GM12892 (cell line): ENCODE data around the gene TYMS. TPM values are rescaled to one million over a fixed set of nuclear protein-coding genes. Genes with fewer than 3 reads are reported as not detected.

Source experiments
- DNase-seq: peaks from one replicate; pipeline ENCODE4 v3.0.0; 2011; ENCODE audit not compliant: insufficient read length
- FAIRE-seq: peaks from 2 replicates; lab custom pipeline; 2011; peaks lifted over from hg19 to GRCh38; lab: Jason Lieb, UNC
- POLR2A ChIP-seq: IDR thresholded peaks from 2 replicates; pipeline ENCODE4 v1.6.1; 2011; ENCODE audit warnings: low read depth, low read length, control low read depth
- POLR2AphosphoS5 ChIP-seq: IDR thresholded peaks from 2 replicates; pipeline ENCODE4 v1.6.1; 2011; ENCODE audit warnings: low read depth, low read length, control low read depth
- TAF1 ChIP-seq: IDR thresholded peaks from 2 replicates; pipeline ENCODE4 v1.6.1; 2011; ENCODE audit warnings: low read depth, mild to moderate bottlenecking, control low read depth, low read length, borderline replicate concordance
- polyA plus RNA-seq: library from polyadenylated mRNA; unstranded; fragments of >200 nt; gene quantifications from one replicate; pipeline ENCODE4 v1.2.1, GENCODE V29; 2012; ENCODE audit warnings: missing spikeins, inconsistent platforms; ENCODE audit not compliant: missing spikeins

Gene TYMS
- polyA plus RNA-seq, result 274 TPM

- DNase-seq (peak; percentile 60), FAIRE-seq (peak; percentile 57)
- no peak for TF ChIP-seq POLR2AphosphoS5
- peak; percentile 45; the same call in 1 of the 2 replicates for TF ChIP-seq TAF1
- 0 out of 2 replicates have a peak, but pooled peaks have one; percentile 60 for TF ChIP-seq POLR2A
Measured at GRCh38 chr18:657311-658000, at the start of gene TYMS. TYMS (plus strand) TSS chr18:657653; CDS start chr18:657743, 90 bp downstream.

- TF ChIP-seq POLR2AphosphoS5 (no peak), POLR2A (no peak), TAF1 (no peak)
- DNase-seq (no peak), FAIRE-seq (no peak)
Measured at GRCh38 chr18:607930-608329, 49.5 kb upstream of the TYMS start.

GRCh38 chr18:610214-610928 lies 47.1 kb upstream of the TYMS start:
- FAIRE-seq (no peak), DNase-seq (no peak)
- TF ChIP-seq TAF1 (no peak), POLR2A (no peak), POLR2AphosphoS5 (no peak)

GRCh38 chr18:612156-612555 lies 45.3 kb upstream of the TYMS start:
- no peak for FAIRE-seq
- no peak for TF ChIP-seq POLR2A
- TF ChIP-seq TAF1, result no peak

GRCh38 chr18:614193-614592 lies 43.3 kb upstream of the TYMS start:
- FAIRE-seq (no peak), DNase-seq (no peak)
- TF ChIP-seq POLR2A (no peak), POLR2AphosphoS5 (no peak), TAF1 (no peak)

More at GRCh38 chr18:612156-612555, 45.3 kb upstream of the TYMS start:
- DNase-seq, result no peak

GRCh38 chr18:615092-615521 lies 42.3 kb upstream of the TYMS start:
- TF ChIP-seq POLR2A (no peak), POLR2AphosphoS5 (no peak), TAF1 (no peak)
- FAIRE-seq, result no peak
- no peak for DNase-seq

GRCh38 chr18:615773-616172 lies 41.7 kb upstream of the TYMS start:
- TF ChIP-seq POLR2AphosphoS5 (no peak), POLR2A (no peak), TAF1 (no peak)
- DNase-seq, result no peak
- FAIRE-seq, result no peak

GRCh38 chr18:616380-616995 lies 41.0 kb upstream of the TYMS start:
- FAIRE-seq (peak; percentile 78), DNase-seq (no peak)
- TF ChIP-seq TAF1, result no peak
- no peak for TF ChIP-seq POLR2AphosphoS5
- no peak for TF ChIP-seq POLR2A

- no peak for TF ChIP-seq TAF1
- no peak for TF ChIP-seq POLR2AphosphoS5
- no peak for DNase-seq
- FAIRE-seq, result no peak
Measured at GRCh38 chr18:617970-618504, 39.4 kb upstream of the TYMS start.

GRCh38 chr18:618618-619017 lies 38.8 kb upstream of the TYMS start:
- no peak for TF ChIP-seq POLR2AphosphoS5
- TF ChIP-seq TAF1, result no peak
- no peak for TF ChIP-seq POLR2A
- DNase-seq, result no peak
- no peak for FAIRE-seq
